Mesenchymal stem cell (in vitro differentiated cells and primary cell): Measurements from ENCODE around the gene DCDC1.

ENCODE experiments used
- DNase-seq: peaks from one replicate; pipeline ENCODE4 v3.0.0-alpha.2; 2013
- H2AFZ ChIP-seq: one replicate; pipeline ENCODE4 v1.6.1; 2013; ENCODE audit warnings: low read depth, mild to moderate bottlenecking, control low read depth, inconsistent platforms, low read length, moderate library complexity
- H2AK5ac ChIP-seq: 2 replicates; pipeline ENCODE4 v1.6.1; 2013; ENCODE audit warnings: low read length, moderate library complexity, mild to moderate bottlenecking, inconsistent platforms; ENCODE audit not compliant: severe bottlenecking
- H2BK120ac ChIP-seq: one replicate; pipeline ENCODE4 v1.6.1; 2013; ENCODE audit warnings: low read depth, mild to moderate bottlenecking, inconsistent platforms, low read length, moderate library complexity
- H2BK12ac ChIP-seq, 2 experiments: one replicate each; pipeline ENCODE4 v1.6.1; 2013; ENCODE audit warnings: inconsistent platforms in 2 of 2, low read length in 2 of 2, mild to moderate bottlenecking in 2 of 2, moderate library complexity in 2 of 2, control low read depth in 1 of 2
- H2BK15ac ChIP-seq: one replicate; pipeline ENCODE4 v1.6.1; 2013; ENCODE audit warnings: mild to moderate bottlenecking, low read depth, inconsistent platforms; ENCODE audit not compliant: poor library complexity, severe bottlenecking
- H2BK5ac ChIP-seq: 2 replicates; pipeline ENCODE4 v1.6.1; 2013; ENCODE audit warnings: low read depth, mild to moderate bottlenecking, low read length, control low read depth, inconsistent platforms; ENCODE audit not compliant: poor library complexity, severe bottlenecking
- H3K14ac ChIP-seq, 2 experiments: one replicate each; pipeline ENCODE4 v1.6.1; 2013; ENCODE audit warnings: inconsistent platforms in 2 of 2, low read length in 2 of 2, control low read depth in 1 of 2, mild to moderate bottlenecking in 1 of 2, moderate library complexity in 1 of 2
- H3K18ac ChIP-seq, 2 experiments: one replicate each; pipeline ENCODE4 v1.6.1; 2013; ENCODE audit warnings: inconsistent platforms in 2 of 2, low read length in 2 of 2, control low read depth in 1 of 2, low read depth in 1 of 2, mild to moderate bottlenecking in 1 of 2
- H3K23ac ChIP-seq, 2 experiments: one replicate each; pipeline ENCODE4 v1.6.1; 2013; ENCODE audit warnings: inconsistent platforms in 2 of 2, low read length in 2 of 2, mild to moderate bottlenecking in 2 of 2, moderate library complexity in 2 of 2, control low read depth in 1 of 2
- H3K27ac ChIP-seq: 2 replicates; pipeline ENCODE4 v1.5.1; 2013; ENCODE audit warnings: mild to moderate bottlenecking, moderate library complexity, low read length, control low read depth, inconsistent platforms; ENCODE audit not compliant: poor library complexity, severe bottlenecking
- H3K27me3 ChIP-seq, 2 experiments: 2 replicates each; pipeline versions ENCODE4 v1.6.1 to v1.7.0; 2013; ENCODE audit warnings: low read length in 2 of 2, mild to moderate bottlenecking in 2 of 2, moderate library complexity in 2 of 2, control low read depth in 1 of 2, inconsistent platforms in 1 of 2; ENCODE audit not compliant: control insufficient read depth in 1 of 2, insufficient read depth in 1 of 2
- H3K36me3 ChIP-seq, 2 experiments: 2 replicates each; pipeline versions ENCODE4 v1.6.1 to v1.7.0; 2013; ENCODE audit warnings: low read length in 2 of 2, control low read depth in 1 of 2, inconsistent platforms in 1 of 2, low read depth in 1 of 2, mild to moderate bottlenecking in 1 of 2; ENCODE audit not compliant: insufficient read depth in 2 of 2, control insufficient read depth in 1 of 2
- H3K4ac ChIP-seq, 2 experiments: one replicate each; pipeline ENCODE4 v1.6.1; 2013; ENCODE audit warnings: inconsistent platforms in 2 of 2, low read length in 2 of 2, mild to moderate bottlenecking in 2 of 2, moderate library complexity in 2 of 2, control low read depth in 1 of 2, low read depth in 1 of 2
- H3K4me1 ChIP-seq: 2 replicates; pipeline ENCODE4 v1.6.1; 2013; ENCODE audit warnings: low read depth, low read length, control low read depth; ENCODE audit not compliant: control insufficient read depth, insufficient read depth
- H3K4me2 ChIP-seq: 2 replicates; pipeline ENCODE4 v1.6.1; 2013; ENCODE audit warnings: low read length, mild to moderate bottlenecking, inconsistent platforms; ENCODE audit not compliant: poor library complexity, severe bottlenecking
- H3K4me3 ChIP-seq, 2 experiments: 2 replicates each; pipeline versions ENCODE4 v1.5.1 to v1.7.0; 2013; ENCODE audit warnings: low read length in 2 of 2, mild to moderate bottlenecking in 2 of 2, control low read depth in 1 of 2, low read depth in 1 of 2; ENCODE audit not compliant: insufficient read depth in 1 of 2
- H3K79me1 ChIP-seq: replicated peaks from 2 replicates; pipeline ENCODE4 v1.6.1; 2013; ENCODE audit warnings: mild to moderate bottlenecking, control low read depth, low read length, inconsistent platforms; ENCODE audit not compliant: poor library complexity, severe bottlenecking
- H3K9ac ChIP-seq: 2 replicates; pipeline ENCODE4 v1.7.0; 2013; ENCODE audit warnings: mild to moderate bottlenecking, low read length, moderate library complexity
- H3K9me3 ChIP-seq: 2 replicates; pipeline ENCODE4 v1.7.0; 2013; ENCODE audit warnings: mild to moderate bottlenecking, low read length; ENCODE audit not compliant: control insufficient read depth
- H4K8ac ChIP-seq: one replicate; pipeline ENCODE4 v1.6.1; 2013; ENCODE audit warnings: inconsistent platforms, mild to moderate bottlenecking, low read length, moderate library complexity
- H4K91ac ChIP-seq: one replicate; pipeline ENCODE4 v1.6.1; 2013; ENCODE audit warnings: mild to moderate bottlenecking, low read length, inconsistent platforms
- WGBS: methylation state at CpG from one replicate; pipeline ENCODE4 v1.1.7; 2013; ENCODE audit warnings: mixed read lengths; 5-methylcytosine and 5-hydroxymethylcytosine counted together

The DCDC1 gene

GRCh38 chr11:31218847-31219246 lies 150.7 kb downstream of the DCDC1 start:
- H3K4me2 ChIP-seq: no peak overlapping the region
- H4K8ac ChIP-seq: no peak overlapping the region
- H3K27me3 ChIP-seq: no peaks in the 10 kb centered on the region
- H3K14ac ChIP-seq: no peak overlapping the region
- no peak overlapping the region for H3K27ac ChIP-seq
- no peaks in the 10 kb centered on the region for H3K79me1 ChIP-seq
- no peak overlapping the region for H3K4ac ChIP-seq
- H2BK12ac ChIP-seq: no peak overlapping the region
- H3K4me3 ChIP-seq: no peak overlapping the region
- H2BK15ac ChIP-seq: no peak overlapping the region
- H3K9me3 ChIP-seq: no peaks in the 10 kb centered on the region
- no peak overlapping the region for H2BK120ac ChIP-seq
- H2AK5ac ChIP-seq: no peak overlapping the region
- 88% methylated on average over 2 of the region's 2 CpGs for WGBS
- H2BK5ac ChIP-seq: no peak overlapping the region
- no peaks in the 10 kb centered on the region for H3K36me3 ChIP-seq
- no peaks in the 10 kb centered on the region for H3K4me1 ChIP-seq
- H4K91ac ChIP-seq: no peak overlapping the region
- H3K18ac ChIP-seq: no peak overlapping the region
- H3K23ac ChIP-seq: no peak overlapping the region
- no peak overlapping the region for H2AFZ ChIP-seq
- H3K9ac ChIP-seq: no peak overlapping the region
- DNase-seq: no peak

GRCh38 chr11:31214372-31214771 lies 155.2 kb downstream of the DCDC1 start:
- H3K4ac ChIP-seq: no peak overlapping the region
- no peaks in the 10 kb centered on the region for H3K36me3 ChIP-seq
- H2BK5ac ChIP-seq: no peak overlapping the region
- WGBS: 0% methylated on average over 1 of the region's 1 CpG
- H3K79me1 ChIP-seq: no peaks in the 10 kb centered on the region
- H3K9me3 ChIP-seq: no peaks in the 10 kb centered on the region
- no peak overlapping the region for H4K91ac ChIP-seq
- no peak overlapping the region for H2AK5ac ChIP-seq
- H2BK15ac ChIP-seq: no peak overlapping the region
- no peak overlapping the region for H3K27ac ChIP-seq
- DNase-seq: no peak
- no peak overlapping the region for H3K9ac ChIP-seq
- no peaks in the 10 kb centered on the region for H3K4me1 ChIP-seq
- no peak overlapping the region for H3K4me2 ChIP-seq
- no peak overlapping the region for H3K18ac ChIP-seq
- no peak overlapping the region for H3K4me3 ChIP-seq
- no peak overlapping the region for H3K23ac ChIP-seq
- H2BK12ac ChIP-seq: no peak overlapping the region
- no peak overlapping the region for H4K8ac ChIP-seq
- no peak overlapping the region for H2BK120ac ChIP-seq
- H3K14ac ChIP-seq: no peak overlapping the region
- H2AFZ ChIP-seq: no peak overlapping the region
- H3K27me3 ChIP-seq: no peaks in the 10 kb centered on the region

- no peak overlapping the region for H3K4ac ChIP-seq
- H2BK120ac ChIP-seq: no peak overlapping the region
- DNase-seq: no peak
- no peaks in the 10 kb centered on the region for H3K9me3 ChIP-seq
- H2BK15ac ChIP-seq: no peak overlapping the region
- no peak overlapping the region for H2BK12ac ChIP-seq
- no peak overlapping the region for H3K18ac ChIP-seq
- peak overlapping the region; percentile 67 for H3K27ac ChIP-seq
- H3K4me2 ChIP-seq: no peak overlapping the region
- H3K9ac ChIP-seq: no peak overlapping the region
- H3K36me3 ChIP-seq: no peaks in the 10 kb centered on the region
- no peak overlapping the region for H4K91ac ChIP-seq
- 79% methylated on average over 2 of the region's 2 CpGs for WGBS
- H3K79me1 ChIP-seq: no peaks in the 10 kb centered on the region
- no peak overlapping the region for H3K4me3 ChIP-seq
- no peak overlapping the region for H3K23ac ChIP-seq
- no peak overlapping the region for H2AFZ ChIP-seq
- peaks cover 3% of the 10 kb centered on the region for H3K4me1 ChIP-seq
- H3K14ac ChIP-seq: no peak overlapping the region
- no peak overlapping the region for H2BK5ac ChIP-seq
- no peak overlapping the region for H2AK5ac ChIP-seq
- H3K27me3 ChIP-seq: no peaks in the 10 kb centered on the region
- no peak overlapping the region for H4K8ac ChIP-seq
Observed at GRCh38 chr11:31199378-31199777, 170.2 kb downstream of the DCDC1 start.

- H4K91ac ChIP-seq: no peak overlapping the region
- H2BK15ac ChIP-seq: no peak overlapping the region
- no peak overlapping the region for H3K4me3 ChIP-seq
- H2BK120ac ChIP-seq: no peak overlapping the region
- no peak overlapping the region for H3K18ac ChIP-seq
- no peak overlapping the region for H2AFZ ChIP-seq
- H2AK5ac ChIP-seq: no peak overlapping the region
- WGBS: 82% methylated on average over 8 of the region's 8 CpGs
- H3K9me3 ChIP-seq: peaks cover 25% of the 10 kb centered on the region
- H3K4me1 ChIP-seq: no peaks in the 10 kb centered on the region
- no peaks in the 10 kb centered on the region for H3K36me3 ChIP-seq
- DNase-seq: no peak
- no peak overlapping the region for H3K4me2 ChIP-seq
- no peak overlapping the region for H2BK5ac ChIP-seq
- no peaks in the 10 kb centered on the region for H3K79me1 ChIP-seq
- H3K27ac ChIP-seq: no peak overlapping the region
- no peak overlapping the region for H4K8ac ChIP-seq
- no peak overlapping the region for H3K14ac ChIP-seq
- no peak overlapping the region for H3K4ac ChIP-seq
- no peak overlapping the region for H2BK12ac ChIP-seq
- no peak overlapping the region for H3K9ac ChIP-seq
- H3K27me3 ChIP-seq: no peaks in the 10 kb centered on the region
- H3K23ac ChIP-seq: no peak overlapping the region
Observed at GRCh38 chr11:31173926-31174680, 195.4 kb downstream of the DCDC1 start.
